ENCODE measurements around the gene SPACA7. TPM values are rescaled to one million over a fixed set of nuclear protein-coding genes. Genes with fewer than 3 reads are reported as not detected.

SPACA7 gene
- not detected for total RNA-seq

GRCh38 chr13:112376050-112376681, at the start of gene SPACA7:
Gene SPACA7 (plus strand): TSS chr13:112376355. CDS start chr13:112376386, 31 bp downstream.
- TF ChIP-seq CTCF (IDR thresholded peaks at IDR 0.05): no peak
- no peak for TF ChIP-seq POLR2AphosphoS5 (IDR thresholded peaks at IDR 0.05)
- no peak for TF ChIP-seq POLR2A (IDR thresholded peaks at IDR 0.05)
- TF ChIP-seq EP300 (IDR thresholded peaks at IDR 0.05; ENCODE audit: low read depth): no peak
- no peaks in the 10 kb centered on the region for H3K4me1 ChIP-seq
- H3K36me3 ChIP-seq: no peaks in the 10 kb centered on the region
- 78 to 98% methylated on average over 5 to 8 of the region's 8 CpGs for WGBS, 2 donors (ENCODE audit: low coverage in 1 of 2)
- intact Hi-C loops (cut with DNase I; ENCODE audit: low total_unique reads): no loop called here
- in situ Hi-C loops (cut with MboI; ENCODE audit: low pct_ligation_motif_present in 1 of 4, low pct_unique_long_range_greater_than_20kb in 1 of 4, low sequenced_read_pairs in 3 of 4): no loop called here
- no peak within 1 kb of the TSS for H3K27ac ChIP-seq
- no peaks in the 10 kb centered on the region for H3K9me3 ChIP-seq
- H3K4me3 ChIP-seq: no peak within 1 kb of the TSS
- DNase-seq: no peak
- H3K27me3 ChIP-seq: no peaks in the 10 kb centered on the region

GRCh38 chr13:112326821-112327370, 49.3 kb upstream of the SPACA7 start:
- H3K27me3 ChIP-seq: peaks cover 27% of the 10 kb centered on the region
- H3K9me3 ChIP-seq: no peaks in the 10 kb centered on the region
- no peak for DNase-seq
- no peak overlapping the region for H3K27ac ChIP-seq
- no peaks in the 10 kb centered on the region for H3K36me3 ChIP-seq
- H3K4me1 ChIP-seq: peaks cover 0 to 5% (median 0%) of the 10 kb centered on the region in 4 donors
- WGBS, 2 donors (ENCODE audit: low coverage in 1 of 2): 84% methylated on average over 17 of the region's 17 CpGs; no CpG with 5 or more reads in 1 of the 2 donors
- TF ChIP-seq CTCF (IDR thresholded peaks at IDR 0.05): no peak
- no peak for TF ChIP-seq POLR2AphosphoS5 (IDR thresholded peaks at IDR 0.05)
- TF ChIP-seq POLR2A (IDR thresholded peaks at IDR 0.05): no peak
- no peak for TF ChIP-seq EP300 (IDR thresholded peaks at IDR 0.05; ENCODE audit: low read depth)
- in situ Hi-C loops (cut with MboI; ENCODE audit: low pct_ligation_motif_present in 1 of 4, low pct_unique_long_range_greater_than_20kb in 1 of 4, low sequenced_read_pairs in 3 of 4) (loop anchor here in 3 of 4 donors (10.0 kb wide), 1 partner anchor 52 kb away; no protein-coding TSS in a partner anchor), intact Hi-C loops (cut with DNase I; ENCODE audit: low total_unique reads) (no loop called here)
- no peak overlapping the region for H3K4me3 ChIP-seq

GRCh38 chr13:112328936-112329335, 47.2 kb upstream of the SPACA7 start:
- Histone ChIP-seq H3K27me3 (peaks cover 46% of the 10 kb centered on the region), H3K36me3 (no peaks in the 10 kb centered on the region), H3K27ac (no peak overlapping the region), H3K4me1 (peaks cover 0 to 5% (median 0%) of the 10 kb centered on the region in 4 donors), H3K4me3 (no peak overlapping the region), H3K9me3 (no peaks in the 10 kb centered on the region)
- TF ChIP-seq POLR2A (IDR thresholded peaks at IDR 0.05): no peak
- no peak for TF ChIP-seq POLR2AphosphoS5 (IDR thresholded peaks at IDR 0.05)
- TF ChIP-seq EP300 (IDR thresholded peaks at IDR 0.05; ENCODE audit: low read depth): no peak
- TF ChIP-seq CTCF (IDR thresholded peaks at IDR 0.05): no peak
- no peak for DNase-seq
- in situ Hi-C loops (cut with MboI; ENCODE audit: low pct_ligation_motif_present in 1 of 4, low pct_unique_long_range_greater_than_20kb in 1 of 4, low sequenced_read_pairs in 3 of 4) (loop anchor here in 3 of 4 donors (10.0 kb wide), 1 partner anchor 54 kb away; no protein-coding TSS in a partner anchor), intact Hi-C loops (cut with DNase I; ENCODE audit: low total_unique reads) (no loop called here)
- WGBS, 2 donors (ENCODE audit: low coverage in 1 of 2): 82% methylated on average over 2 to 7 of the region's 7 CpGs

- in situ Hi-C loops (cut with MboI; ENCODE audit: low pct_ligation_motif_present in 1 of 4, low pct_unique_long_range_greater_than_20kb in 1 of 4, low sequenced_read_pairs in 3 of 4) (loop anchor here in 3 of 4 donors (10.0 kb wide), 1 partner anchor 55 kb away; no protein-coding TSS in a partner anchor), intact Hi-C loops (cut with DNase I; ENCODE audit: low total_unique reads) (no loop called here)
- DNase-seq: no peak
- H3K4me3 ChIP-seq: no peak overlapping the region
- H3K27ac ChIP-seq: no peak overlapping the region
- peaks cover 46% of the 10 kb centered on the region for H3K27me3 ChIP-seq
- no peaks in the 10 kb centered on the region for H3K36me3 ChIP-seq
- 70% methylated on average over 6 of the region's 6 CpGs; no CpG with 5 or more reads in 1 of the 2 donors for WGBS, 2 donors (ENCODE audit: low coverage in 1 of 2)
- H3K9me3 ChIP-seq: no peaks in the 10 kb centered on the region
- H3K4me1 ChIP-seq: peaks cover 0 to 5% (median 0%) of the 10 kb centered on the region in 4 donors
- TF ChIP-seq POLR2A (IDR thresholded peaks at IDR 0.05): no peak
- TF ChIP-seq POLR2AphosphoS5 (IDR thresholded peaks at IDR 0.05): no peak
- TF ChIP-seq CTCF (IDR thresholded peaks at IDR 0.05): no peak
- TF ChIP-seq EP300 (IDR thresholded peaks at IDR 0.05; ENCODE audit: low read depth): no peak
Measured at GRCh38 chr13:112329376-112329775, 46.8 kb upstream of the SPACA7 start.
